Measurements from ENCODE around the gene GNAI1. TPM values are rescaled to one million over a fixed set of nuclear protein-coding genes. Genes with fewer than 3 reads are reported as not detected.

Gene GNAI1
- total RNA-seq, 2 donors from 2014 or later: 21.5 to 27.0 TPM

DNA sequence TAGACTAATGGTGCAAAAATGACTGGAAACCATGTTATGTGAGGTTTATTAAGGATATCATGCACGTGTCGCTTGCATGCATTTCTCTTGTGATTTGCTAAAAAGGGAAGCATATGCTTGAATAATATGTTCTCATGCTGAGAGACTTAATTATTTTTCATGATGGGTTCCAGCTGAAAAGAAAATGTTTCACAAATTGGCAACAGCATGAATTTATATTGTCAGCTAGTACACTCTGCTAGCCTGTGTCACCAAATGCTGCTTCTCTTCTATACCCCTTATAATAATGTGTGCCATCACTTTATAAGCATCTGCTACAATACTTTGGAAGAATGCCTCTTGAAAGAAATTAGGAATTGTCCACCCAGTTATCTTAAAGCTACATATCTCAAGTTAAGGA, 63.0 kb downstream of the GNAI1 start:
- Histone ChIP-seq H3K9me3 (ENCODE audit: control insufficient read depth, low read length) (no peaks in the 10 kb centered on the region), H3K27me3 (ENCODE audit: control insufficient read depth, insufficient read depth, low read length, poor library complexity, severe bottlenecking) (no peaks in the 10 kb centered on the region), H3K4me1 (ENCODE audit: control insufficient read depth, insufficient read depth, low read length) (no peaks in the 10 kb centered on the region), H3K9ac (ENCODE audit: extremely low read depth, low read length, poor library complexity, severe bottlenecking) (no peak overlapping the region), H3K4me3 (ENCODE audit: low read length) (no peak overlapping the region), H3K36me3 (ENCODE audit: control insufficient read depth, insufficient read depth, low read length) (peaks cover 21% of the 10 kb centered on the region), H3K27ac (ENCODE audit: low read depth, low read length) (no peak overlapping the region)
- 87 to 96% methylated on average over 2 of the region's 2 CpGs for WGBS, 2 experiments (ENCODE audit: insufficient coverage in 1 of 2, insufficient read length in 1 of 2)
- Mint-ChIP-seq H3K9me3 (no peaks in the 10 kb centered on the region), H3K27ac (no peak overlapping the region), H3K4me1 (no peaks in the 10 kb centered on the region), H3K27me3 (ENCODE audit: insufficient read depth) (no peaks in the 10 kb centered on the region), H3K4me3 (no peak overlapping the region), H3K36me3 (ENCODE audit: low read depth) (peaks cover 18% of the 10 kb centered on the region)
- no peak for DNase-seq
- TF ChIP-seq, protein P1, sequence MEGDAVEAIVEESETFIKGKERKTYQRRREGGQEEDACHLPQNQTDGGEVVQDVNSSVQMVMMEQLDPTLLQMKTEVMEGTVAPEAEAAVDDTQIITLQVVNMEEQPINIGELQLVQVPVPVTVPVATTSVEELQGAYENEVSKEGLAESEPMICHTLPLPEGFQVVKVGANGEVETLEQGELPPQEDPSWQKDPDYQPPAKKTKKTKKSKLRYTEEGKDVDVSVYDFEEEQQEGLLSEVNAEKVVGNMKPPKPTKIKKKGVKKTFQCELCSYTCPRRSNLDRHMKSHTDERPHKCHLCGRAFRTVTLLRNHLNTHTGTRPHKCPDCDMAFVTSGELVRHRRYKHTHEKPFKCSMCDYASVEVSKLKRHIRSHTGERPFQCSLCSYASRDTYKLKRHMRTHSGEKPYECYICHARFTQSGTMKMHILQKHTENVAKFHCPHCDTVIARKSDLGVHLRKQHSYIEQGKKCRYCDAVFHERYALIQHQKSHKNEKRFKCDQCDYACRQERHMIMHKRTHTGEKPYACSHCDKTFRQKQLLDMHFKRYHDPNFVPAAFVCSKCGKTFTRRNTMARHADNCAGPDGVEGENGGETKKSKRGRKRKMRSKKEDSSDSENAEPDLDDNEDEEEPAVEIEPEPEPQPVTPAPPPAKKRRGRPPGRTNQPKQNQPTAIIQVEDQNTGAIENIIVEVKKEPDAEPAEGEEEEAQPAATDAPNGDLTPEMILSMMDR (conservative IDR thresholded peaks at IDR 0.05): no peak

DNA sequence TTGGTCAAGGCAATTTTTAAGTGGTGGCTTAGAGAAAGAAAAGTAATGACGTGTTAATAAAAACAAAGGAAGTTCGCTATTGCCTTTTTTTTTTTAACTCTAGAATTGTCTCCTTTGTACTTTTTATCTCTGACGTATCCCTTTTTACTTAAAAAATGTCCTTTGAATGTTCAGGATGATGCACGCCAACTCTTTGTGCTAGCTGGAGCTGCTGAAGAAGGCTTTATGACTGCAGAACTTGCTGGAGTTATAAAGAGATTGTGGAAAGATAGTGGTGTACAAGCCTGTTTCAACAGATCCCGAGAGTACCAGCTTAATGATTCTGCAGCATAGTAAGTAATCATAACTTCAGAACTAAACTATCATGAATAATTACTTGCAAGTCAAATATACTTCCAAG, 64.4 kb downstream of the GNAI1 start:
- TF ChIP-seq, protein P1 (conservative IDR thresholded peaks at IDR 0.05): no peak
- no peaks in the 10 kb centered on the region for H3K27me3 ChIP-seq (ENCODE audit: control insufficient read depth, insufficient read depth, low read length, poor library complexity, severe bottlenecking)
- peaks cover 20% of the 10 kb centered on the region for H3K36me3 Mint-ChIP-seq (ENCODE audit: low read depth)
- H3K9ac ChIP-seq (ENCODE audit: extremely low read depth, low read length, poor library complexity, severe bottlenecking): no peak overlapping the region
- DNase-seq: no peak
- no peak overlapping the region for H3K27ac ChIP-seq (ENCODE audit: low read depth, low read length)
- no peak overlapping the region for H3K4me3 ChIP-seq (ENCODE audit: low read length)
- no peaks in the 10 kb centered on the region for H3K4me1 Mint-ChIP-seq
- no peak overlapping the region for H3K4me3 Mint-ChIP-seq
- H3K9me3 ChIP-seq (ENCODE audit: control insufficient read depth, low read length): no peaks in the 10 kb centered on the region
- WGBS, 2 experiments (ENCODE audit: insufficient coverage in 1 of 2, insufficient read length in 1 of 2): 97 to 100% methylated on average over 3 to 5 of the region's 5 CpGs
- no peaks in the 10 kb centered on the region for H3K27me3 Mint-ChIP-seq (ENCODE audit: insufficient read depth)
- H3K9me3 Mint-ChIP-seq: no peaks in the 10 kb centered on the region
- H3K36me3 ChIP-seq (ENCODE audit: control insufficient read depth, insufficient read depth, low read length): peaks cover 33% of the 10 kb centered on the region
- peaks cover 4% of the 10 kb centered on the region for H3K4me1 ChIP-seq (ENCODE audit: control insufficient read depth, insufficient read depth, low read length)
- no peak overlapping the region for H3K27ac Mint-ChIP-seq

DNA sequence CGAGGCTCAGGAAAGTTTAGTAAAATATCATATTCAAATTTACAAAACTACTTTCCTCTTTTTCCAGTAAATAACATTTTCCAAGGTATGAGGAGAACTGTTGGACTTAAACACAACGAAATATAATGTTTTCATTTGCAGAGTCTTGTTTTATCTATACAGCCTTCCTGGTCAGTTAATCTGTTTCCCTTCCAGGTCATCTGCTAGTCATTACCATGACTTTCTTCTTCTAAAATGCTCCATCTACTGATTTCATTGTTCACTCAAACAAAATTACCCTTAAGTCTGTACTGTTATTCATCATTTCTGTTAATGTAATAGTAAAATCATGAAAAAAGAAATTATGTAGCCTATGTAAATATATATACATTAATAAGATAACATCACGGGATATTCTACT, 69.8 kb downstream of the GNAI1 start:
- H3K4me3 Mint-ChIP-seq: no peak overlapping the region
- no peaks in the 10 kb centered on the region for H3K9me3 Mint-ChIP-seq
- no peak for DNase-seq
- H3K27ac Mint-ChIP-seq: no peak overlapping the region
- Histone ChIP-seq H3K27me3 (ENCODE audit: control insufficient read depth, insufficient read depth, low read length, poor library complexity, severe bottlenecking) (no peaks in the 10 kb centered on the region), H3K9me3 (ENCODE audit: control insufficient read depth, low read length) (no peaks in the 10 kb centered on the region), H3K27ac (ENCODE audit: low read depth, low read length) (no peak overlapping the region), H3K36me3 (ENCODE audit: control insufficient read depth, insufficient read depth, low read length) (peaks cover 43% of the 10 kb centered on the region), H3K4me1 (ENCODE audit: control insufficient read depth, insufficient read depth, low read length) (peaks cover 4% of the 10 kb centered on the region), H3K9ac (ENCODE audit: extremely low read depth, low read length, poor library complexity, severe bottlenecking) (no peak overlapping the region), H3K4me3 (ENCODE audit: low read length) (no peak overlapping the region)
- H3K36me3 Mint-ChIP-seq (ENCODE audit: low read depth): peaks cover 20% of the 10 kb centered on the region
- TF ChIP-seq, protein P1 (conservative IDR thresholded peaks at IDR 0.05): no peak
- 91 to 100% methylated on average over 1 to 2 of the region's 3 CpGs for WGBS, 2 experiments (ENCODE audit: insufficient coverage in 1 of 2, insufficient read length in 1 of 2)
- no peaks in the 10 kb centered on the region for H3K4me1 Mint-ChIP-seq
- H3K27me3 Mint-ChIP-seq (ENCODE audit: insufficient read depth): no peaks in the 10 kb centered on the region
